Stimulated activated CD4-positive, alpha-beta T cell treated with anti-CD3 and anti-CD28 coated beads, Interleukin-12 subunit alpha, Interleukin-12 subunit beta, amount 100 ng/mL, for 24 hours (primary cell): ENCODE measurements around the gene TMEM50A.
"Not testable (repeated sequence)": the region's sequence is repeated elsewhere in the genome, so short reads cannot be mapped to it uniquely, and the experiment has no call there.

Source experiments
- DNase-seq, 2 experiments: peaks; one replicate each; pipeline ENCODE4 v3.0.0-alpha.2; 2020; ENCODE audit warnings: low read depth in 2 of 2

The TMEM50A gene

GRCh38 chr1:25336922-25337354 is 1.2 kb upstream of the TMEM50A start:
- not testable (repeated sequence) for DNase-seq

GRCh38 chr1:25337483-25338187 is 499 bp upstream of the TMEM50A start:
- not testable (repeated sequence) for DNase-seq

GRCh38 chr1:25338986-25339385 is 852 bp downstream of the TMEM50A start:
- no peak for DNase-seq

- no peak for DNase-seq
Observed at GRCh38 chr1:25341746-25342145, 3.6 kb downstream of the TMEM50A start.

GRCh38 chr1:25342846-25343245 is 4.7 kb downstream of the TMEM50A start:
- DNase-seq = no peak

GRCh38 chr1:25343872-25344271 is 5.7 kb downstream of the TMEM50A start:
- DNase-seq = no peak

- DNase-seq = no peak
Observed at GRCh38 chr1:25347556-25347955, 9.4 kb downstream of the TMEM50A start.

- no peak for DNase-seq
Observed at GRCh38 chr1:25349606-25350005, 11.5 kb downstream of the TMEM50A start.

- no peak for DNase-seq
Observed at GRCh38 chr1:25355841-25356395, 17.8 kb downstream of the TMEM50A start.

- DNase-seq = no peak
Observed at GRCh38 chr1:25356441-25356840, 18.3 kb downstream of the TMEM50A start.

- DNase-seq = no peak
Observed at GRCh38 chr1:25356848-25357247, 18.7 kb downstream of the TMEM50A start.

GRCh38 chr1:25360596-25361581 is 22.8 kb downstream of the TMEM50A start:
- no peak for DNase-seq

GRCh38 chr1:25361901-25362300 is 23.8 kb downstream of the TMEM50A start:
- no peak for DNase-seq

- DNase-seq = not testable (repeated sequence)
Observed at GRCh38 chr1:25362634-25363559, 24.8 kb downstream of the TMEM50A start.

GRCh38 chr1:25369241-25369640 is 31.1 kb downstream of the TMEM50A start:
- no peak for DNase-seq

GRCh38 chr1:25369691-25370271 is 31.6 kb downstream of the TMEM50A start:
- not testable (repeated sequence) for DNase-seq

GRCh38 chr1:25371757-25372156 is 33.6 kb downstream of the TMEM50A start:
- not testable (repeated sequence) for DNase-seq

- not testable (repeated sequence) for DNase-seq
Observed at GRCh38 chr1:25378367-25378766, 40.2 kb downstream of the TMEM50A start.

GRCh38 chr1:25382543-25382942 is 44.4 kb downstream of the TMEM50A start:
- not testable (repeated sequence) for DNase-seq

GRCh38 chr1:25383090-25383489 is 45.0 kb downstream of the TMEM50A start:
- DNase-seq = not testable (repeated sequence)

GRCh38 chr1:25383875-25384274 is 45.7 kb downstream of the TMEM50A start:
- not testable (repeated sequence) for DNase-seq
